GM21825 (cell line): ENCODE results near the gene ELMO1.

Source experiments
- ATAC-seq: cut with Tn5 transposase; IDR thresholded peaks from one replicate; pipeline ENCODE4 v1.9.1; 2021; ENCODE audit warnings: mild to moderate bottlenecking, moderate library complexity; ENCODE audit not compliant: unreplicated experiment

The ELMO1 gene

GRCh38 chr7:37076668-37077067 is 372.0 kb downstream of the ELMO1 start:
- ATAC-seq, result no peak

GRCh38 chr7:37074370-37074769 is 374.3 kb downstream of the ELMO1 start:
- ATAC-seq, result no peak

GRCh38 chr7:37071124-37071523 is 377.5 kb downstream of the ELMO1 start:
- ATAC-seq, result no peak

- ATAC-seq, result no peak
Measured at GRCh38 chr7:37070471-37070870, 378.2 kb downstream of the ELMO1 start.

- ATAC-seq, result no peak
Measured at GRCh38 chr7:37070031-37070430, 378.6 kb downstream of the ELMO1 start.

GRCh38 chr7:37069336-37069735 is 379.3 kb downstream of the ELMO1 start:
- no peak for ATAC-seq

GRCh38 chr7:37068902-37069301 is 379.8 kb downstream of the ELMO1 start:
- ATAC-seq, result no peak

GRCh38 chr7:37068038-37068437 is 380.6 kb downstream of the ELMO1 start:
- no peak for ATAC-seq

GRCh38 chr7:37065779-37066271 is 382.8 kb downstream of the ELMO1 start:
- no peak for ATAC-seq

GRCh38 chr7:37062560-37062859 is 386.2 kb downstream of the ELMO1 start:
- ATAC-seq, result no peak

GRCh38 chr7:37061849-37062559 is 386.7 kb downstream of the ELMO1 start:
- ATAC-seq, result no peak

- ATAC-seq, result no peak
Measured at GRCh38 chr7:37056234-37056912, 392.3 kb downstream of the ELMO1 start.

GRCh38 chr7:37054624-37055241 is 393.9 kb downstream of the ELMO1 start:
- no peak for ATAC-seq

GRCh38 chr7:37052705-37053104 is 396.0 kb downstream of the ELMO1 start:
- no peak for ATAC-seq

- no peak for ATAC-seq
Measured at GRCh38 chr7:37050801-37051200, 397.9 kb downstream of the ELMO1 start.

GRCh38 chr7:37048674-37049073 is 400.0 kb downstream of the ELMO1 start:
- ATAC-seq, result no peak

- ATAC-seq, result no peak
Measured at GRCh38 chr7:37047260-37047659, 401.4 kb downstream of the ELMO1 start.

- no peak for ATAC-seq
Measured at GRCh38 chr7:37046531-37047079, 402.1 kb downstream of the ELMO1 start.

- ATAC-seq, result no peak
Measured at GRCh38 chr7:37045681-37046179, 402.9 kb downstream of the ELMO1 start.

- no peak for ATAC-seq
Measured at GRCh38 chr7:37041461-37041860, 407.2 kb downstream of the ELMO1 start.

- ATAC-seq, result no peak
Measured at GRCh38 chr7:37040330-37040729, 408.3 kb downstream of the ELMO1 start.
